ENCODE measurements around the gene MELK. TPM values are rescaled to one million over a fixed set of nuclear protein-coding genes. Genes with fewer than 3 reads are reported as not detected.

Gene MELK
- total RNA-seq, 1 donor from 2014 or later: 1.2 TPM

DNA sequence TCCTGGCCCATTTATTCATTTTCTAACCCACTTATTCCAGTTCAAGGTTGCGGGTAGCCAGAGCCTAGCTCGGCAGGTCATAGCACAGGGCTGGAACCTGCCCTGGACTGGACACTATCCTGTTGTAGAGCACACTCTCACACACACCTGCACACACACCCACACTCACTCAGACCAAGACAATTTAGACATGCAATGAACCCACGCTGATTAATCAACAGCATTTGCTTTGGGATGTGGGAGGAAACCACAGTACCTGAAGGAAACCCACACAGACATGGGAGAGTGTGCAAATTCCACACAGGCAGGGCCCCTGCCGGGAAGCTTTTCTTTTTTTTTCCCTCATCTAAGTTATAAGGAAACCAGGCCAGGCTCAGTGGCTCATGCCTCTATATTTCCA lies 34.8 kb upstream of the MELK start:
- POLR2A ChIA-PET: no interaction called here
- H3K27me3 Mint-ChIP-seq: no peaks in the 10 kb centered on the region
- no peak overlapping the region for H3K4me3 Mint-ChIP-seq
- H3K27ac Mint-ChIP-seq: no peak overlapping the region
- no peak for ATAC-seq (ENCODE audit: low read depth)
- TF ChIP-seq, protein P1, sequence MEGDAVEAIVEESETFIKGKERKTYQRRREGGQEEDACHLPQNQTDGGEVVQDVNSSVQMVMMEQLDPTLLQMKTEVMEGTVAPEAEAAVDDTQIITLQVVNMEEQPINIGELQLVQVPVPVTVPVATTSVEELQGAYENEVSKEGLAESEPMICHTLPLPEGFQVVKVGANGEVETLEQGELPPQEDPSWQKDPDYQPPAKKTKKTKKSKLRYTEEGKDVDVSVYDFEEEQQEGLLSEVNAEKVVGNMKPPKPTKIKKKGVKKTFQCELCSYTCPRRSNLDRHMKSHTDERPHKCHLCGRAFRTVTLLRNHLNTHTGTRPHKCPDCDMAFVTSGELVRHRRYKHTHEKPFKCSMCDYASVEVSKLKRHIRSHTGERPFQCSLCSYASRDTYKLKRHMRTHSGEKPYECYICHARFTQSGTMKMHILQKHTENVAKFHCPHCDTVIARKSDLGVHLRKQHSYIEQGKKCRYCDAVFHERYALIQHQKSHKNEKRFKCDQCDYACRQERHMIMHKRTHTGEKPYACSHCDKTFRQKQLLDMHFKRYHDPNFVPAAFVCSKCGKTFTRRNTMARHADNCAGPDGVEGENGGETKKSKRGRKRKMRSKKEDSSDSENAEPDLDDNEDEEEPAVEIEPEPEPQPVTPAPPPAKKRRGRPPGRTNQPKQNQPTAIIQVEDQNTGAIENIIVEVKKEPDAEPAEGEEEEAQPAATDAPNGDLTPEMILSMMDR (IDR thresholded peaks at IDR 0.05): no peak
- DNase-seq: no peak
- no peaks in the 10 kb centered on the region for H3K9me3 Mint-ChIP-seq
- CTCF ChIA-PET: no interaction called here
- no peaks in the 10 kb centered on the region for H3K4me1 Mint-ChIP-seq
- intact Hi-C loops (cut with micrococcal nuclease): no loop called here
- H3K36me3 Mint-ChIP-seq (ENCODE audit: low read depth): no peaks in the 10 kb centered on the region

DNA sequence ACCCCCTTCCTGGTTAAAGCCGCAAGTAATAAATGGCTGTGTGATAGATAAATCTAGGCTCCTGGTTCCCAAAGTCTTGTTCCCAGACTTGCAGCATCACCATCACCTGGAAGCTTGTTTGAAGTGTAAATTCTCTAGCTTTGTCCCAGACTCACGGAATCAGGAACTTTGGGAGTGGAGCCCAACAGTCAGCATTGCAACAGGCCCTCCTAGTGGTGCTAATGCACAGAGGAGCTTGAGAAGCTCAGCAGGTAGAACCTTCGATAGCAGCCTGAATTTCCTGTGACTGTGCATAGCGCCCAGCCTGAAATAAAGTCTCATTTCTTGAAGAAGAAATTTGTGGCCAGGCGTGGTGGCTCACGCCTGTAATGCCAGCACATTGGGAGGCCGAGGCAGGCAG lies 30.3 kb upstream of the MELK start:
- H3K4me3 Mint-ChIP-seq: no peak overlapping the region
- ATAC-seq (ENCODE audit: low read depth): no peak
- ChIA-PET CTCF (no interaction called here), POLR2A (no interaction called here)
- H3K27me3 Mint-ChIP-seq: no peaks in the 10 kb centered on the region
- no peak overlapping the region for H3K27ac Mint-ChIP-seq
- no peaks in the 10 kb centered on the region for H3K36me3 Mint-ChIP-seq (ENCODE audit: low read depth)
- TF ChIP-seq, protein P1 (IDR thresholded peaks at IDR 0.05): no peak
- H3K9me3 Mint-ChIP-seq: no peaks in the 10 kb centered on the region
- H3K4me1 Mint-ChIP-seq: no peaks in the 10 kb centered on the region
- no peak for DNase-seq
- intact Hi-C loops (cut with micrococcal nuclease): no loop called here

DNA sequence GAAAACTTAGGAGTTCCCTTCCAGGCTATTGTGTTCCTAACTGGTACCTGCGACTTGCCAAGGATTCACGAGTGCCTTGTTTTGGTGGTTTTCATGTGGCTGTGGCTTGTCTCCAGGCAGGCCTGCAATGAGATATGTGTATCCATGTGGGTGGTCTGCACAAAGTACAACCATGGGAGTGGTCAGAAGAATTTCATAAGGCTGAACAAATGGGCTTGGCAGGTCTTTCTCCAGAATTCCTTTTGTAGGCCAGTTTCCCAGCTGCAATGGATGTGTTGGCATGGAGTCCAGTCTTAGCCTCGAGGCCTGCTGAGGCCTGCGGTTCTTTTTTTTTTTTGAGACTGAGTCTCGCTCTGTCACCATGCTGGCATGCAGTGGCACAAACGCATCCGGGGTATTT lies 28.8 kb upstream of the MELK start:
- no peaks in the 10 kb centered on the region for H3K9me3 Mint-ChIP-seq
- H3K27ac Mint-ChIP-seq: no peak overlapping the region
- no peaks in the 10 kb centered on the region for H3K4me1 Mint-ChIP-seq
- CTCF ChIA-PET: no interaction called here
- TF ChIP-seq, protein P1 (IDR thresholded peaks at IDR 0.05): no peak
- DNase-seq (no peak), ATAC-seq (ENCODE audit: low read depth) (no peak)
- intact Hi-C loops (cut with micrococcal nuclease): no loop called here
- POLR2A ChIA-PET: no interaction called here
- no peak overlapping the region for H3K4me3 Mint-ChIP-seq
- no peaks in the 10 kb centered on the region for H3K36me3 Mint-ChIP-seq (ENCODE audit: low read depth)
- peaks cover 6% of the 10 kb centered on the region for H3K27me3 Mint-ChIP-seq

DNA sequence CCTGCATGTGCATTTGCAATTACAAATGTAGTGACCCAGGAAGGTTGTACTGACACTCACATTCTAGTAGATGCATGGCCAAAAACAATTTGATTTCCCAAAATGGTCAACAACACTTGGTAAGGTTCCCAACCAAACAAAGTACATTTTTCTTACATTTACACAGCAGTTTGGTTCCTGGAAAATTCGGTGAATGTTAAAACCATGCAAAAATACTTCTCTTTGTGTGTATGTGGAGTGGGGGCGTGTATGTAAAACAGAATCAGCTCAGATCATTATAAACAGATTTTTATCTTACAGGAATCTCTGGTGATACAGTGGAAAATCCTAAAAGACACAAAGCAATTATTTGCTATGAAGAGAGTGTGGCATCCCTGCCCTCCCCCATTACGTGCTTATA lies 25.1 kb upstream of the MELK start:
- no peaks in the 10 kb centered on the region for H3K36me3 Mint-ChIP-seq (ENCODE audit: low read depth)
- no peaks in the 10 kb centered on the region for H3K4me1 Mint-ChIP-seq
- no peaks in the 10 kb centered on the region for H3K9me3 Mint-ChIP-seq
- H3K4me3 Mint-ChIP-seq: no peak overlapping the region
- peaks cover 6% of the 10 kb centered on the region for H3K27me3 Mint-ChIP-seq
- POLR2A ChIA-PET: no interaction called here
- CTCF ChIA-PET: no interaction called here
- no peak overlapping the region for H3K27ac Mint-ChIP-seq
- DNase-seq (no peak), ATAC-seq (ENCODE audit: low read depth) (no peak)
- intact Hi-C loops (cut with micrococcal nuclease): no loop called here
- TF ChIP-seq, protein P1 (IDR thresholded peaks at IDR 0.05): no peak

DNA sequence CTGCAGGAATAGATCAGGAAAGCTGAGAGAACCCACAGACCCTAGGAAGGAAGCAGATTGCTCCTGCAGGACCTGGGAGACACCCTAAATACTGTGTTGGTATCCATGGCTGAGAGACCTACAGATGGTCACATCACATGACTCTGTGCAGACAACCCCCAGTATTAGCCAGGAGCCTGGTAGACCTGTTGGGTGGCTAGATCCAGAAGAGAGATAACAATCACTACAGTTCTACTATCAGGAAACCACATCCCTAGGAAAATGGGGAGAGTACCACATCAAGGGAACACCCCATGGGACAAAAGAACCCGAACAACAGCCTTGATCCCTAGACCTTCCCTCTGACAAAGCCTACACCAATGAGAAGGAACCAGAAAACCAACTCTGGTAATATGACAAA lies 24.2 kb upstream of the MELK start:
- ATAC-seq (ENCODE audit: low read depth): no peak
- DNase-seq: no peak
- Mint-ChIP-seq H3K36me3 (ENCODE audit: low read depth) (no peaks in the 10 kb centered on the region), H3K9me3 (no peaks in the 10 kb centered on the region), H3K4me1 (no peaks in the 10 kb centered on the region), H3K27me3 (peaks cover 6% of the 10 kb centered on the region), H3K27ac (no peak overlapping the region), H3K4me3 (no peak overlapping the region)
- TF ChIP-seq, protein P1 (IDR thresholded peaks at IDR 0.05): no peak
- POLR2A ChIA-PET: no interaction called here
- CTCF ChIA-PET: no interaction called here
- intact Hi-C loops (cut with micrococcal nuclease): no loop called here

Data from activated B cell treated with CpG ODN at 0.5 μM for 24 hours (primary cell).